Measurements from ENCODE around the gene CCDC12.

GRCh38 chr3:46928282-46928681 lies 48.3 kb downstream of the CCDC12 start:
- TF ChIP-seq POLR2AphosphoS5 (IDR thresholded peaks at IDR 0.05; ENCODE audit: low read depth, low read length) (no peak), POLR2A (IDR thresholded peaks at IDR 0.05; ENCODE audit: low read depth, low read length) (no peak)

Measured in GM12892 (cell line).